Keratinocyte (primary cell): ENCODE results near the gene EXOC3L2.
"Not testable (repeated sequence)": the region's sequence is repeated elsewhere in the genome, so short reads cannot be mapped to it uniquely, and the experiment has no call there.

Experiments used
- EZH2 ChIP-seq: IDR thresholded peaks from one replicate; pipeline ENCODE4 v1.6.1; 2012; ENCODE audit warnings: inconsistent platforms, mild to moderate bottlenecking, low read length, moderate library complexity
- TF ChIP-seq, protein P1 (sequence below), 3 experiments: IDR thresholded peaks in 1 of 3; conservative IDR thresholded peaks in 1 of 3; optimal IDR thresholded peaks in 1 of 3; 2 replicates in 2 of 3; 3 replicates in 1 of 3; pipeline versions ENCODE3 to v1.5.1; 2011; ENCODE audit warnings: low read length in 3 of 3, mild to moderate bottlenecking in 3 of 3, moderate library complexity in 2 of 3, control low read depth in 1 of 3, inconsistent platforms in 1 of 3; ENCODE audit not compliant: insufficient read depth in 2 of 3; ENCODE audit errors: extremely low read depth in 1 of 3

DNA sequence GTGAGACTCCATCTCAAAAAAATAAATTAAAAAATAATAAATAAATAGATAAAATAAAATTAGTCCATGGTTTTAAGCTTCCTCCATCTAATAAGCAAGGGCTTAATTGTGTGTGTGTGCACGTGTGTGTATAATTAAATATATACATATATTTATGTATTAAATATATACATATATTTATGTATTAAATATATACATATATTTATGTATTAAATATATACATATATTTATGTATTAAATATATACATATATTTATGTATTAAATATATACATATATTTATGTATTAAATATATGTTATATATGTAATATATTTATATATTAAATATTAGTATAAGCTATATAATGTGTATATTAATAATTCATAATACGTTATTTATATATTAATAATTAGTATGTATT, 16.2 kb downstream of the EXOC3L2 start:
- TF ChIP-seq, protein P1, sequence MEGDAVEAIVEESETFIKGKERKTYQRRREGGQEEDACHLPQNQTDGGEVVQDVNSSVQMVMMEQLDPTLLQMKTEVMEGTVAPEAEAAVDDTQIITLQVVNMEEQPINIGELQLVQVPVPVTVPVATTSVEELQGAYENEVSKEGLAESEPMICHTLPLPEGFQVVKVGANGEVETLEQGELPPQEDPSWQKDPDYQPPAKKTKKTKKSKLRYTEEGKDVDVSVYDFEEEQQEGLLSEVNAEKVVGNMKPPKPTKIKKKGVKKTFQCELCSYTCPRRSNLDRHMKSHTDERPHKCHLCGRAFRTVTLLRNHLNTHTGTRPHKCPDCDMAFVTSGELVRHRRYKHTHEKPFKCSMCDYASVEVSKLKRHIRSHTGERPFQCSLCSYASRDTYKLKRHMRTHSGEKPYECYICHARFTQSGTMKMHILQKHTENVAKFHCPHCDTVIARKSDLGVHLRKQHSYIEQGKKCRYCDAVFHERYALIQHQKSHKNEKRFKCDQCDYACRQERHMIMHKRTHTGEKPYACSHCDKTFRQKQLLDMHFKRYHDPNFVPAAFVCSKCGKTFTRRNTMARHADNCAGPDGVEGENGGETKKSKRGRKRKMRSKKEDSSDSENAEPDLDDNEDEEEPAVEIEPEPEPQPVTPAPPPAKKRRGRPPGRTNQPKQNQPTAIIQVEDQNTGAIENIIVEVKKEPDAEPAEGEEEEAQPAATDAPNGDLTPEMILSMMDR (optimal IDR thresholded peaks at IDR 0.05 in 1 of 3, IDR thresholded peaks at IDR 0.05 in 1 of 3, conservative IDR thresholded peaks at IDR 0.05 in 1 of 3; ENCODE audit: extremely low read depth in 1 of 3, insufficient read depth in 2 of 3, low read length in 3 of 3) = not testable (repeated sequence)
- TF ChIP-seq EZH2 = not testable (repeated sequence)
